GM21367 (cell line): ENCODE results near the gene EPHB1.
"Not testable (repeated sequence)": the region's sequence is repeated elsewhere in the genome, so short reads cannot be mapped to it uniquely, and the experiment has no call there.

Source experiments
- ATAC-seq: cut with Tn5 transposase; IDR thresholded peaks from one replicate; pipeline ENCODE4 v1.9.1; 2021; ENCODE audit not compliant: unreplicated experiment

EPHB1 gene

DNA sequence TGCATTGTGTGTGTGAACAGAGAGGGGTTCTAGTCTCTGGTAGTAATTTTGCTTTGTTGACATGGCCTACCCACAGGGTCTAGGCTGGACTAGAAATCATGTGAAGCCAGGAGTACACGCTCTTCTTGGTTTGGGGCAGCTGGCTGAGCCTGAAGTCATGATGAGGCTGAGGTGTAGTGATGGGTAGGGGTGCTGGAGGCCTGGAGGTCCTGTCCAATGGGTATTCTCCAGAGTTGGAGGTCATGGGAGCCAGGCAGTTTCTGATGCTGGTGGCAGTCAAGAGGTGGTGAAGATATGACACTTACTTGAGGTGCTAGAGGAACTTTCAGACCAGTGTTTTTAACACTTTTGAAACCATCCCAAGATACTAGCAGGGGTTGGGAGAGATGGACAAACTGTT lies 18.5 kb upstream of the EPHB1 start:
- no peak for ATAC-seq

DNA sequence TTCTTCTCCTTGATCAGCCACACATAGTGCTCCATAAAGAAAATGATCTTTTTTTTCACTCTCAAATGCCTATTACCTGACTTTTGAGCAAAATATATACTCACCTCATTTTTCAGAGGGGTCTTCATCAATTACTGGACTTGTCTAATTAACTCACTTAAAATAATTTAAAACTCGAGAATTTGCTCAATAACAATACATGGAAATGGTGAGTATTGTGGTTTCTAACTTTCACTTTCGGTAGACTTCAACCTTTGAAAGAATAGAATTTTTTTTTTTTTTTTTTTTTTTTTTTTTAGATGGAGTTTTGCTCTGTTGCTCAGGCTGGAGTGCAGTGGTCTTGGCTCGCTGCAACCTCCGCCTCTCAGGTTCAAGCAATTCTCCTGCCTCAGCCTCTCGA lies 17.7 kb upstream of the EPHB1 start:
- no peak for ATAC-seq

DNA sequence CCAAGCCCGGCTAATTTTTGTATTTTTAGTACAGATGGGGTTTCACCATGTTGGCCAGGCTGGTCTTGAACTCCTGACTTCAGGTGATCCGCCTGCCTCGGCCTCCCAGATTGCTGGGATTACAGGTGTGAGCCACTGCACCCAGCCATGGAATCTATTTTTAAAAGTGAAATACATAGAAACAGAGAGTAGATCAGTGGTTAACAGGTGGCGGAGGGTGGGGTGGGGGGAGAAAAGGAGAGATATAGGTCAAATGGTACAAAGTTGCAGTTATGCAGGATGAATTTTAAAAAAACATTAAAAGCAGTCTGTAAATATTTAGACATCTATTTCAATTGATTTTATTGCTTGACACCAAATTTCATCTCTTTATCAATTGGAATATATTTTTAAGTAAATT lies 6.8 kb upstream of the EPHB1 start:
- not testable (repeated sequence) for ATAC-seq

DNA sequence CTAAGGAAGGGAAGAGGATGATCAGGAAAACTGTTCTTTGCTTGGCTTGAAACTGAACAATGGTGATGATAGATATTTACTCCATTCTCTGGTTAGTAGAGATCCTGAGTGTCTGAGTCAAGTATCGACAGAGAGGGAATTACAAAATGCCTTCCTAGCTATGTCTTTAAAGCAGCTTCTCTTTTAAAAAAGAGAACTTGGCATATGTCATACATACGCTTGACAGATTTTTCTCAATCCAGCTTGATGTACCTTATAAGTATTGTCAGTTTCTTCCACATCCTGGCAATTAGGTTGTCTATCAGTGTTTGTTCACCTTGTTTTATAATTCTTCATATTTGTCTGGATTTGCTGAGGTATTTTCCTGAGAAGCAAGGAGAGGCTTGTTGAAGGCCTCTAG lies 5.0 kb upstream of the EPHB1 start:
- no peak for ATAC-seq

DNA sequence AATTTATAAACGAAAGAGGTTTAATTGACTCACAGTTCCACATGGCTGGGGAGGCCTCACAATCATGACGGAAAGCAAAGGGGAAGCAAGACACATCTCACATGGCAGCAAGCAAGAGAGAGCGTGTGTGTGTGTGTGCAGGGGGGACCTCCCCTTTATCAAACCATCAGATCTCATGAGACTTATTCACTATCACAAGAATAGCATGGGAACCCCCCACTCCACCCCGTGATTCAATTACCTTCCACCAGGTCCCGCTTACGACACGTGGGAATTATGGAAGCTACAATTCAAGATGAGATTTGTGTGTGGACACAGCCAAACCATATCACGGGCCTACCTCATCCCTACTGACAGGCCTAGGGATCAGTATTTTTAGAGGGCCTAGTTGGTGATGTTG lies 3.1 kb upstream of the EPHB1 start:
- no peak for ATAC-seq

DNA sequence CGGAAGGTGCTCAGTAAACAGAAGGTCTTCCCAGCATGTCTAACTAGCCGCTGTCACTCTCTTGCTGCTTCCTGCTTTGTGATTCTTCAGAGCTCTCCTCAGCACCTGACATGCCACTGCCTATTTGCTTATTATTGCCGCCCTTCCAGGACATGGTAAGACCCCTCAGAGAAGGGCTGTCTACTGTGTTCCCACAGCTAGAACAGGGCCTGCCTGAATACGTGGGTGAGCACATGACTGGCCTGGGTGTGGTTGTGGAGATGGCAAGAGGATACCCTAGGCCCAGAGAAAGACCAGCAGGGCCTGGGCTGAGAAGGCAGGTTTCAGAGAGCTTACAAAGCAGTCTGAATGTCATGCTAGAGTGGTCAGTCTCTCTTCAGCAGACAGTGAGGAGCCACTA lies 2.4 kb upstream of the EPHB1 start:
- ATAC-seq = no peak

DNA sequence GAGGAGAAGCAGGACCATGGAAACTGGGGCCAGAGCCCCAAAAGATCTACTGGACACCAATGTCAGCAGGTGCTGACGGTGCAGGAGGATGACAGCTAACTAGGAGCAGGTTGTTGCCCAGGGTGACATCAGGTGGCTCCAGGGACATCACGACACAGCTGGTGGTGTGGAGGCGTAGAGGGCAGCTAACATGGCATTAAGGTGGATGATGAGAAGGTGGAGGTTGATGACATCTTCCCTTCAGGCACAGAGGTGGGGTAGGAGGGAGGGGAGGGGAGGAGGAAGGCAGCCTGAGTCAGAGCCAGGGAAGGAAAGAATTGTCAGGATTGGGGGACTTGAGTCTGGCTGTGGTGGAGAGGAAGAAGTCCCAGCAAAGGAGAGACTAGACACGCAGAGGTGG lies 1.5 kb upstream of the EPHB1 start:
- no peak for ATAC-seq

DNA sequence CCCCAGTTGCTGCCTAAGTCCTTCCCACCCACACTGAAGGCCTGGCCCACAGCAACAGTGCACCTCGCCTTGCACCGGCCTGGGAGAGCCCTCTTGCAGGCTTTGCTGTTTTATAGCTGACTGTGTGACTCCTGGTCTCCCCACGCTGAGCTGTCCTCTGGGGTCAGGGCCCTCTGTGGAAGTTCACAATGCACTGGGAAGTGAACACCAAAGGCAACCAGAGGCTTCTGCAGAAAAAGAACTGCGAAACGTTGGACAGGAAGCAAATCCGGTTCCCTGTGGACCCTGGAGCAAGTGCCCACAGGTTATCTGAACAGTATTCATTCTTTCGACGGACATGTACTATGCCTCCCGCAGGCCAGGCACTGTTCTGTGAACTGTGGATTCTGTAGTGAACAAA lies 737 bp upstream of the EPHB1 start:
- ATAC-seq = no peak

DNA sequence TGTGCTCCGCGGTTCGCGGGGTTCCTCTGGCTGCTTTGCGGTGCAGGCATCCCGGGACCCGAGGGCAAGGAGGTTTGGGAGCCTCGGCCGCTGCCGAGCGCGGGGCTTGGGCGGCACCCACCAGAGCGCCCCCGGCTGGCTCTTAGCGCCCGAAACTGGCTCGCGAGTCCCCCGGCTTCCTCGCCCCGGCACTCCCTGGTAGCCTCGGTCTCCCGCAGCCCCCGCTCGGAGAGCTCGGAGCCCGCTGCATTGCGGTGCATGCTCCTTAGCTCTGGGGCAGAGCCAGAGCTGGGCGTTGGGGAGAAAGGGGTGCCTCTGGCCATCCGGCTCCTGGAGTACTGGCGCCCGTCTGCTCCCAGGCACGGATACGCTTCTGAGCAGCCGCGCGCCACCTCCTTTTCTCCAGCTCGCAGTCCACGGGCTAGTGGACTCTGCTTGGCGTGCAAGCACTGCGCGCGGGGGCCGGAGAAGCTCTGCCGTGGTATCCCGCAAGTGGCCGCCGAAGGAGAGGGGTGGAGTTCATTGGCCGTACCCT lies 753 bp downstream of the EPHB1 start:
- ATAC-seq = peak; percentile 4

DNA sequence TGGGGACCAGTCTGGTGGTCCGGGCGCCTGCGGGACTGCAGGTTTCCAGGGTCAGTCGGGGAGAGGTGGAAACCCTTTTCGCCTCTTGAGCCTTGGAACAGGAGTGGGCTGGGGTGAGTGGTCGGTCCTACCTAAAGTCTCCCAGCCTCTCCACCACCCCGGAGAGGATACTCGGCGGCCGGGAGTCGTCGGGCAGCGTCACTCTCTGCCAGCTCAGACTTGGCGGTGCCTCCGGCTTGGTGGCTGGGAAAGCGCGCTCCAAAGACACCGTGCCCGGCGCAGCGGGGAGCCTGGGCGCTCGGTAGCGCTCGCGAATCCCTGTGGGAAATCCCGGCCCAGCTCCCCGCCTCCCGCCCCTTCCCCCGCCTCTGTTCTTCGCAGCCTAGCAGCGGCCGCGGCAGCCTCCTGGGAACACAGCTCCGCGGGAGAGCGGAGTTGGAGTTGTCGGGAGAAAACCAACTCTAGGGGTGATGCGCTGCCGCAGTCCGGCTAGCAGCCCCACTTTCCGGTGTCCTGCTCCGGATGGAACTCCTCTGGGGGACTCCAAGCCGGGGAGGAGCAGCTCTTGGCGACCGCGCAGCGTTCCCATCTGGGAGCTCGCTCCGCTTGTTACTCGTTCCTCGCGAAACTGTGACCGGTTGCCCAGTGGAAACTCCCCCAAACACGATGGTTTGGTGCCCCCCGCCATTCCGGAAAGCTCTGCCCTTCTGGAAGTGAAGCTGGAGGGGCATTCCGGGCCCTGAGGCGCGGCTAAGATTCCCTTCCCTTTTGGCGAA lies 1.4 kb downstream of the EPHB1 start:
- no peak for ATAC-seq

DNA sequence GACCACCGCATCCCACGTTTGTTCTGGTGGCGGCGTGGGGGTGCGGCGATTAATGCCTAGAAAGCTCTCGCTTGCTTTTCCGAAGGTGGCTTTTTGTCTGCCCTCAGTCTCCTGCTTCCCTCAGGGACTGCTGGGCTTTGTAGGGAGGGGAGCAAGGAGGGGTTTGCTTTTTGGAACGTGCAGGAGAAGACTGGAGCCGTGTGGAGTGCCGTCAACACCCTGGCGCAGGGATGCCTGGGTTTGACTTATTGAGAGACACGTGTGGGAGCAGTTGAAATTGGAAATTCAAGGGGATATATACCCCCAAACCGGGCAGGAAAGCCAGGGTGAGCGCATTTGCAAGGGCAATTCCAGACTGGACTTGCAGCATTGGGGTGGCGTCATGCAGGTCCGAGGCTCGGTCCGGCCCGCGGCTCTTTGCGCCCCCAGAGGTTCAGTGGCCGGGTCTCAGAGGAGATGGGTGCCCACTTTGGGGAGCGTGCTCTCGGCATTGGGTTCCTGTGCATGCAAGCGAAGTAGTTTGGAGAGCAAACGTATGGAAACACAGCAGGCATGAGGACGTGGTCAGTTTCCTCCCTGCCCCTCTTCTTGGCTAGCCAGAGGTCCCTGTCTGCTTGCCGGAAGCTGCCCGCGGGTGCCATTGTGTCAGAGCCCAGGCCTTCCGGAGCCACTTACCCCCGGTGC lies 2.1 kb downstream of the EPHB1 start:
- ATAC-seq = no peak

DNA sequence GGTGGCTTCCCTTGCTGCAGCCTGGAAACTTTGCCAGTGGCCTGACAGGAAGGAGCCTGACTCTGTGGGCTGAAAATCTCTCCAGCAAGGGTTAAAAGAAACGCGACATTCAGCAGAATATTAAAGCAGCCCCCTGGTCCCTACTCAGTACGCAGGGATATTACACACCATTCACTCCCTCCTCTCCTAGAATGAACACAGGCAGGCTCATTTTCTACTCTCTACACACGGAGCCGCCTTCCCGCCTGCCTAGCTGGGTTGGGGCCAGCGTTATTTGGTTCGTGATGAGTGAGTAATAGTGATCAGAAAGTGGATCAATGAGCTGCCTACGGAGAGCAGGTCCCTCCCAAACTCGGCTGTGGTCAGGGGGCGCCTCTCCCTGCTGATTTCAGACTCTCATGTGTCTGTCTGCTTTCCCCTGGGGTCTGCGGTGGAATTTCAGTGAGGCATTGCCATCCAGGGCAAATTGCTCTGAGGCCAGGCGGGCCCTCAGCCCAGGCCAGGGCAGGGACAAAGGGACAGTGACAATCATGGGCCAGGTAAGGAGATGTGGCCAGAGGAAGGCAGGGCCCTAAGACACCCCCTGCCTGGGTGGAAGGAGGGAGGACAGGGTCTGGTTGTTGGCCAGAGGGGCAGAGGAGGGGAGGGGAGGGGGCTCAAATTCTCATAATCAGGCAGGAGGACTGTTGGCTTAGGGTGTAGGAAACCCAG lies 2.8 kb downstream of the EPHB1 start:
- ATAC-seq = no peak

DNA sequence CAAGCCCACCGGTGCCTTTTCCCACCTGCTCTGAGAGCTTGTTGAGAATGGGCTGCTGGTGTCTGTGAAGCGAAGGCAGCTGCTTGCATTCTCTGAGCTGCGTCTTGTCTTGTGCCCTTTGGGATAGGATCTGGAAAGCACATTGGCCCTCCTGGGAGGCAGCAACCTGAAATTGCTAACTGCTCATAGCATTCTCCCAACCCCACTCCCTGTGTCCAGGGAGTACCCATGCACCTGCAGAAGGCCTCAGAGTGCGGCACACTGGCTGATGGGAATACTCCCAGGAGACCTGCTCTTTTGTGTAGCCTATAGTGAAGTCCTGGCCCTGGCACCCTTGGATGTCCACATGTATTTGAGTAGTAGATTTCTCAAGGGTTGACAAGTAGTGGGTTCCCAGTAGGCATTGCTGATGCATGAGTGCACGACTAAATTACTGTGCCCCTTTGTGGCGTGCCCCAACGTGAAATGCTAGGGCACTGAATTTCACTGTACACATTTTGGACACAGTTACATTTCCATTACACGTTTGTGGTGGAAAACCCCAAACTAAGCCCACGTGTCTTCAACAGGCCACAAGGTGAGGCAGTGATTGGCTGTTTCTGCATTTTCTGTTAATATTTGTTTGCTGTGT lies 3.7 kb downstream of the EPHB1 start:
- no peak for ATAC-seq

DNA sequence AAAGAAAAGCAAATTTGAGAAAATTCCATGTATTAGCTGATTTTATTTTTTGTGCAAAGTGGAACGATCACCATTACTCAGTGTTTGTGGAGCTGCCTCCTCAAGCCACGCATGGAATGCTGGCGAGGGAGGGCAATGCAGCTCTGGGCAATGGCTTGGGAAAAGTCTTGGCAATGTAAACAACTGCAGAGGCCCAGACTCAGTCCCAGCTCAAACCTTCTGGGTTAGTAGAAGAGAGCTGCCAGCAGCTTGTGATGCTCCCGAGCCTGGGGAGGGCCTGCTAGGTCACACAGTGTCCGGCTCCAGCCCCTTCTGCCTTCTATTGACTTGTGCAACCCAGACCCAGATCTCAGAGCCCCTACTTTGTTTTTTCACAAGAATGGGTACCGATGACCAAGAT lies 4.3 kb downstream of the EPHB1 start:
- no peak for ATAC-seq

DNA sequence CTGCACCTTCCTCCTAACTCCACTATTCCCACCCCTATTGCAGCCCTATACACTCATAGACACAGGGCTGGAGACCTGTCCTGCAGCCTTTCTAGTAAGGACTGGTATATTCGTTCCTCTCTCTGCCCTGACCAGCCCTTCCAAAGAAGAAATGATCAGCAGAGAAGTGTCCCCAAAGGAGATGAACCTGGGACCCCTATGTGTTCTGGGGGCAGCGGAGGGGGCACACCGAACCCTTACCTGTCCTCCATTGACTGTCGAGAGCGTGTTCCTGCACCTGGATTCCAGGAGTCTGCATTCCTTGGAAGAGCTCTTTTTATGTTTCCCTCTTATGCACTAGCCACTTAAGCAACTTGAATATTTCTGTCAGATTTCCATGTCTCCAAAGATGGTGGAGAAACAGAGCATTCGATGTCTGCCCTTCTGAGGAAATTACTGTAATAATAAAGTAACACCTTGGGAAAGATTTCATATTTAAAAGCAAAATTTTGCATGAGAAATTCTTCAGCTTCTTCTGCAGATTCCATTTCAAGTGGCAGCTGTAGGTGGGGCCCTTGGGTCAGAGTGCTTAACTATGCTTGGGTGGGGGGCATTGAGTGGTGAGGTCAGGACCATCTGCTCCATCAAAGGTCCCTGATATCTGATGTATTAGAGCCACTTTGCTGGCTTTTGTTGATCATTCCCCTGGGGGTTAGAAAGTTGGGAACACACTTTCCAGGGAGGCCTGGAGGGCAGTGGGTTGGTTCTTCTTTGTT lies 6.3 kb downstream of the EPHB1 start:
- ATAC-seq = no peak

DNA sequence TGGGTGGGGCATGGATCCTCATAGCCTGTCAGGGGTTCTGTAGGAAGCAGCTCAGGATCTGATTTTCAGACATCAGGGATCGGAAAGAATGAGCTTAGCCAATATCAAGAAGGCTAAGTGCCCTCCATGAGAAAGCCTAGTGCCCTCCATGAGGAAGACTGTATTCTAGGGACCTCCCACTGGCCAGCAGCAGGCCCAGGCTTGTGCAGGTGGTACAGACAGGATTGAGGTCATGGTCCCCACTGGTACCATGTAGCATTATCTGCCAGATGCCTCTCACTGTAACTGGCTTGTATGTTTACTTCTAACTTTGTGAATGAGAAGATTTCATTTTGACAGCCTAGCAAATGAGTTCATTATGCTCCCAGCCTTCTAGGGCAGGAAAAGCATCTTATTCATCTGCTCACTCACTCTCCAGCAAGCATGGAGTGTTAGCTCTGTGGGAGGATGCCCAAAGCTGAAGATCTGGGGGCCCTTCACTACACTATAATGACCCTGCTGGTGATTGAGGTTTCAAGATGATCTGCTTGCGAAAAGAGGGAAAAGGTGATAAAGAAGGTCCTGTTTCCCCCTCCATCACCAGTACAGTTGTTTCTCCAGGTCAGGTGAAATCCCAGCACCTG lies 7.5 kb downstream of the EPHB1 start:
- peak; percentile 20 for ATAC-seq

DNA sequence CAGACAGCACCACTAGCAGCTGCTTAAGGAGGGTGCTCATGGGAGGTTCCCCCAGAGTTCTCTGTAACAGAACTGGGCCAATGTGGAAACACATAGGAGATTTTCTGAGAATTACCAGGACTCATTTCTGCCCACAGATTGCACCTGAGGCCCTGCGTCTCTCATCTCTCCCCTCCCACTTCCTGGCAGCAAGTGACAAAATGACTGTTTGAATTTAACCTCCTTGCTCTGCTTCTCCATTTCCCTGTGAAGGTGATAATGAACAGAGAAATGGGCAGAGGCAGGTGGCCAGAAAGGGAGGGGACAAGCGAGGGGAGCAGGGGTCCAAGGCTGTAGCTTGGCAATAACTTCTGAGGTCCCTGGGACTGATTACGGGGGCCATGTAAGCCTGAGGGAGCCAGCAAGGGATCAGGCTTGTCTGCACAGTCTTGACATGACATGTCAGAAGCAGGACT lies 8.0 kb downstream of the EPHB1 start:
- ATAC-seq = peak; percentile 57

DNA sequence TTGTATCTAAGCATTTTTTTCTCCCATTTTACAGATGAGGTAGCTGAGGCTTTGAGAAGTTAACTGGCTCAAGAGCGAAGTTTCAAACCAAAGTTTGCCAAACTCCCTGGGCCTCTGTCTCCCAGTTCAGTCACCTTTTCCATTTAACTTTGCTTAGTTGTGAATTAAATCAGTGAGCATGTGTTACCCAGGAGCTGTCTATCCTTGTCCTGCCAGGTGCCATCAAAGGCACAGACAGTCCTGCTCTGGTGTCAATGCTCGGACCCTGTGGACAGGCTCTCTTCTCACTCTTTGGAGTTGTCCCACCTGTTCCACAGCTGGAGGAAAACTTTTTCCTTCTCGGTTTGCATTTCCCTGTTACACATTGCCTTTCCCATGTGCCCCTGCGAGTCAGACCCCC lies 8.6 kb downstream of the EPHB1 start:
- ATAC-seq = no peak

DNA sequence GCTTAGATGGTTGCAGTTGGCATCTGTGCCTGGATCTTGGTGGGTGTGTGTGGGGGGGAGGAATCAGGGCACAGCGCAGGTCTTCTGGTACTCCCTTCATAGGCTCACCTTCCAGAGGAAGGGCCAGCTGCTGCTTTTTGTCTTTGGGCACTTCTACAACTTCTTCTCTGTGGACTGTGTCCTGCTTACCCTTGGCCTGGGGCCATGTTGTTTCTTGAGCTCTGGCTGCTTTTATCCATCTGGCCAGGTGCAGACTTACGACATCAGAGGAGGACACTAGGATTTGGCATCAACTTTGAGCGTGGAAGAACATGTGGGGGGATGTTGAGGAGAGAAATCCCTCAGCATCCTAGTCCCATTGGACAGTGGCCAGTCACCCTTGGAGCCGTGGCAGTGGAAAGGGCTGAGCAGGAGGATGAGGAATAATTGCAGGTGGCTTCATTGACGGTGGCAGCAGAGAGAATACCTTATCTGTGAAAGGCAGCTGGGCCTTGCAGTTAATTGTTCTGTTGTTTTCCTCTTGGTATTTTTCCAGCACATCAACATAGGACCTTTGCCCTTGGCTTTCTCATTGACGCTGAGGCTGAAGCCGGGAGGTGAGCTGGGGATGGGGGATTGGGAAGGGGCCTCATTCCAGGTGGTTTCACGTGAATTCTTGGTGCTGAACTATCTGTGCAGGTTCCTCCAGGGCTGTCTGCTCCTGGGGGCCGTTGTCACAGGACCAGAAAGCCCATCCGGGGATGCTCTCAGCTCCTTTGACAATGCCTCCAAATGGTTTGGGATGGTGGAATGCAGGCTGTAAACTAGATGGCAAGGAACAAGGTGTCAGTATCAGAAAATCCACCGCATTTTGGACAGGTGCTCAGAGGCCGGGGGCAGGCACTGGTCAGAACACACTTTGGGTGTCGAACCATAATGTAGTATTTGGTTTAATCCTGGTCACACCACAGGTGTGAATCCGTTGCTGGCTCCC lies 9.7 kb downstream of the EPHB1 start:
- no peak for ATAC-seq
